IPS-18c (cell line): ENCODE results near the gene FSTL1.
A peak's percentile ranks its signal among the peaks of the same experiment; 100 is the strongest.

Experiments
- H3K4me3 ChIP-seq: 2 replicates; pipeline ENCODE4 v1.7.0; 2013; ENCODE audit warnings: low read depth, mild to moderate bottlenecking, low read length, moderate library complexity; ENCODE audit not compliant: insufficient read depth
- H3K9me3 ChIP-seq: one replicate; pipeline ENCODE4 v1.6.1; 2013; ENCODE audit warnings: mild to moderate bottlenecking, low read length, moderate library complexity; ENCODE audit not compliant: control insufficient read depth, insufficient read depth

FSTL1 gene

GRCh38 chr3:120448756-120449155 is 2.0 kb downstream of the FSTL1 start:
- Histone ChIP-seq H3K9me3 (no peaks in the 10 kb centered on the region), H3K4me3 (peak overlapping the region; percentile 95)

DNA sequence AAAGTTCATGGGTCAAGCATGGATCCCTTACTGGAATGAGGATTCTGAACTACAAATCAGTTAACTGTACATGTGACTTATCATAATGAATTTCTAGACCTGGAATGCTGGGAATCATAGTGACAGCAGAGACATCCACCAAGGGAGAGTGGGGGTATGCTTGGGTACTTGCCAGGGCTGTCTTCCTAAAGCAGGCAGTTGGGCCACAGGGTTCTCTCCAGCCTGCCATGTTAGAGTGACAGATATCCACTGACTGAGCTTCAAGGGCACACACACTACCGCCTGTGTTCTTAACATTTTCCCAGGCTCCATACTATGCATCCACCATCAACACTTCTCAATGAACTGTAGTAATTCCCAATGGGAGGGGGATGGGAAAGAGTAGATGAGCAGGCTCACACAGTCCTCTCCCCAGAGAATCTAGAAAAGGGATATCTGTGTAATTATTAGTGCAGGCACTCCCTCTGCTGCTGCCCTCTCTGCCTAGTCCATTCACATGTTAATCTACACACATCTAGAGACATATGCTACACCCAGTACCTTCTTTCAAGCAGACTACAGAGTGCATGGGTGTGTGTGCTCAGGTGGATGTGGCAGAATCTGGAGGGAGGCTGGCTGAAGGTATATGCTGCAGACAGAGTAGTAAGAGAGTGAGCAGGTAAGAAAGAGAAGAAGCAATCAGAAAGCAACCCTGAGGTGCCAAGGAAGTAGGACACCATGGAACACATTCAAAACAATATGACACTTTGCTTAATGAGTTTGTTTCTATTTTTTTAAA is 3.7 kb downstream of the FSTL1 start:
- H3K4me3 ChIP-seq: no peak overlapping the region
- H3K9me3 ChIP-seq: no peaks in the 10 kb centered on the region

DNA sequence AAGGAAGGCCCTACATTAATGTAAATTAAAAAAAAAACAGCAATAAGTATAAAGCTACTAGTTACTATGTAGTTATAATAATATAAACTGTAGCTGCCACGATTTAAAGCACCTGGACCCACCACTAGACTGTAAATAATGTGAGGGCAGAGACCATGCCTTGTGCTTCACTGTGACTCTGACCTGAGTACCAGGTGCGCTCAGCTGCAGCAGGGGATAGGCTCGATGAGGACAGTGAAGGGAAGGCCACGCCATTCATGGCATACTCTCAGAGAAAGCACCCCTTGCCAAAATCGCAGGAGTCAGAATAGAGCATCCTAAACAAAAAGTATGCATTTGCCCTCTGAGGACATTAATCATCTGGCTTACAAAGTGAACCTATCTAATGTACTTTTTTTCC is 5.1 kb downstream of the FSTL1 start:
- no peaks in the 10 kb centered on the region for H3K9me3 ChIP-seq
- no peak overlapping the region for H3K4me3 ChIP-seq

DNA sequence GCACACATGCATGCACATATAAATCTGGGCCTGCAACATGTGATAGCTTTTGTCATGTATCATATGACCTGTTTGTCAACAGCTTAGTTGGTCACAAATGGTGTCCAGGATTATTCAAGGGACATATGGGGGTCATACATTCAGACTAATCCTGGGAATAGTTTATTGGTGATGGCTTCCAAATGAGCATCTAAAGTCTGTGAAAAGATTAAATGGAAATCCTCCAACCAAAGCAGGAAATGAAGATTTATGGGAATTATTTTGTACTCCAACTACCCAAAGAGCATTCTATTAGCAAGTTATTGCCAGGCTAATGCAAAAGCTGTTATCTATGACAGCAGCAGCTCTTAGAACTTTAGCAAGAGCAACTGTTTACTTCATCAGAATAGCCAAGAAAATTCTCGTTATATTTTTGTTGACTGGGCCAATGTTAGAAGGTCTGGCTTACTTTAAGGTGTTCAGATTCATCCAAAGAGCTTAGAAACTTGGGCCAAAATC is 7.1 kb downstream of the FSTL1 start:
- no peaks in the 10 kb centered on the region for H3K9me3 ChIP-seq

DNA sequence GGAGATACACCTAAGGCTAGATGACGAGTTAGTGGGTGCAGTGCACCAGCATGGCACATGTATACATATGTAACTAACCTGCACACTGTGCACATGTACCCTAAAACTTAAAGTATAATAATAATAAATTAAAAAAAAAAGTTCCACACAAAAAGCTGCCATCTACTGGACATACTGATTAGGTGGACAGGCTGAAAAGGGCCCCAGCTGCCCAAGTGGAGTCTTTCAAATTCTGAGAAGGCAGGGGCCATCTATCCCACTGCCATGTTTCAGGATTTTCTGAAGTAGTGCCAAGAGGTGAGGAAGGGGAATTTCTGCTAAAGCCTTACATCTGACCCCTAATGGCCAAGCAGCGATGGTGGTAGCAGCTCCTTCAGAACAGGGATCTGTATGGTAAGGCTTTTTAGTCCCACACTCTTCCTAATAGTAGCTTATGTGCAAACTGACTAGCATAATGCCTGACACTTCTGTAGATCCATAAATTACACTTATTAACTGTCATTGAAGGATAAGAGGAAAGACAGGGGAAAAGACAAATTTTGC is 7.7 kb downstream of the FSTL1 start:
- Histone ChIP-seq H3K9me3 (no peaks in the 10 kb centered on the region), H3K4me3 (no peak overlapping the region)

More for the DNA sequence above, 7.1 kb downstream of the FSTL1 start:
- no peak overlapping the region for H3K4me3 ChIP-seq

DNA sequence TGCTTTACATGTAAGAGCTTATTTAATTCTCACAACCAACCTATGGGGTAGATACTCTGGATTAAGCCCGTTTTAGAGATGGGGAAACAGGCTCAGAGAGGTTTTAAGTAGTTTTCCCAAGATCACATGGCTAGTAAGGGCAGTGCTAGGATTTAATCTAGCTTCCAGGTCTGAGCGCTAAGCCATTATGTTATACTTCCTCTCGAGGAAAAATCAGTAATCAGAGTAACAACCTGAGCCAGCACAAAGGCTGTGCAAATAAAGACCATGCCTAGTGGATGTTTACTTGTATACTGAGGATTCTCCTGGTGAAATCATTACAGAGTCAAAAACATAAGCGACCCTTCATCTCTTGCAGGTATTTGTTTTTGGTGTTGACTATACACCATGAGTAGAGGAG is 9.0 kb downstream of the FSTL1 start:
- Histone ChIP-seq H3K4me3 (no peak overlapping the region), H3K9me3 (no peaks in the 10 kb centered on the region)

DNA sequence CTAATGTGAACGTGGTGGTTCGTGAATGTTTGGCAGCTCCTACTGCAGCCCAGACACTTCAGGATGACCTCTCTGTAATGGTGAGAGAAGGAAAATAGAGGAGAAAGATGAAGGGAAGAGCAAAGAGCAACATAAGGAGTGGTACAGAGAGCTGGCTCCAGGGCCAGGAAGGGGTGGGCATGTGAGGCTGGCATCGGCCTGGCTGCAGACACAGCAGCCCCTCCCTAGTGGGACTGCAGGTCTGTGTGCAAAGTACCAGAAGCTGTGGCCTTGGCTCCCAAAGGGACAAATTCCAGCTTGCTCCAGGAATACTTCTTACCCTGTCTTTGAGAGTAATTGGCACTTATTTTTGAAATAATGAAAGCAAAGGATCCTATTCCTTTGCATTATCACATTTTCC is 10.0 kb downstream of the FSTL1 start:
- H3K9me3 ChIP-seq: no peaks in the 10 kb centered on the region
- no peak overlapping the region for H3K4me3 ChIP-seq

- H3K9me3 ChIP-seq: no peaks in the 10 kb centered on the region
- H3K4me3 ChIP-seq: no peak overlapping the region
Measured at GRCh38 chr3:120440001-120440703, 10.6 kb downstream of the FSTL1 start.

- Histone ChIP-seq H3K4me3 (no peak overlapping the region), H3K9me3 (no peaks in the 10 kb centered on the region)
Measured at GRCh38 chr3:120438665-120439370, 12.0 kb downstream of the FSTL1 start.

DNA sequence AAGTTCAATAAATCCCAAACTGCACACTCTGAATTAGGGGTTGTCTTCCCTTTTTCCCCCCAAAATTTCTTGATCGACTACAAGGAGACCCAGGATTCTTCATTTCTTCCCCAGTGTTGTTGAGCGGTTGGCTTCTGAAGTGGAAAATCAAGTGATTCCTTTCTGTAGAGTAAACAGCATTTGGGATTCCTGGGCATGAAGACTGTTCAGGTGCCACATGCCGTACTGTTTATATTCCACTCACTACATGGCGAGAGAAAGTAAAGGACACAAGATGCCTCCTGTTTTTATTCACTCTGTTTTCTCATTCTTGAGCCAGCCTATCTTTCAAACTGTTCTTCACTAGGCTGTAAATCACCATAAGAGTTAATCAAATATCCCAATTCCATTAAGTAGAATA is 12.6 kb downstream of the FSTL1 start:
- no peaks in the 10 kb centered on the region for H3K9me3 ChIP-seq
- no peak overlapping the region for H3K4me3 ChIP-seq

DNA sequence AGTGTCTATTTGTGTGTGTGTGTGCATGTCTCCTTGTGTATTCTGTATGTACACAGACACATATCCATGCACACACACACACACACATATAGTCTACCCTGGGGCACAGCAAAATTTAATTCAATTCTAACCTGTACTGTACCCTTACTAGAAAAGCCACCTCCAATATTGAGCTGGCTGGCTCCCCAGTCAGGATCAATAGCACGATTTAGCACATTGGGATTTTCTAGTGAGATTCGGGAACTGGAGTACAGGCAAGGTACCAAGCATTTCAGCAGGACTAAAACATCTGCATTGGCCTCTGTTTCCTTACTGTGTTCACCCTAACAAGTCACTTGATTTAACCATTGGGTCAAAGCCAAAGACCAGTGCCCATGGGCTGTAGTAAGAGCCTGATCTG is 13.2 kb downstream of the FSTL1 start:
- Histone ChIP-seq H3K4me3 (no peak overlapping the region), H3K9me3 (no peaks in the 10 kb centered on the region)

- Histone ChIP-seq H3K4me3 (no peak overlapping the region), H3K9me3 (no peaks in the 10 kb centered on the region)
Measured at GRCh38 chr3:120436523-120437050, 14.2 kb downstream of the FSTL1 start.

- no peak overlapping the region for H3K4me3 ChIP-seq
- H3K9me3 ChIP-seq: no peaks in the 10 kb centered on the region
Measured at GRCh38 chr3:120435621-120436020, 15.2 kb downstream of the FSTL1 start.

DNA sequence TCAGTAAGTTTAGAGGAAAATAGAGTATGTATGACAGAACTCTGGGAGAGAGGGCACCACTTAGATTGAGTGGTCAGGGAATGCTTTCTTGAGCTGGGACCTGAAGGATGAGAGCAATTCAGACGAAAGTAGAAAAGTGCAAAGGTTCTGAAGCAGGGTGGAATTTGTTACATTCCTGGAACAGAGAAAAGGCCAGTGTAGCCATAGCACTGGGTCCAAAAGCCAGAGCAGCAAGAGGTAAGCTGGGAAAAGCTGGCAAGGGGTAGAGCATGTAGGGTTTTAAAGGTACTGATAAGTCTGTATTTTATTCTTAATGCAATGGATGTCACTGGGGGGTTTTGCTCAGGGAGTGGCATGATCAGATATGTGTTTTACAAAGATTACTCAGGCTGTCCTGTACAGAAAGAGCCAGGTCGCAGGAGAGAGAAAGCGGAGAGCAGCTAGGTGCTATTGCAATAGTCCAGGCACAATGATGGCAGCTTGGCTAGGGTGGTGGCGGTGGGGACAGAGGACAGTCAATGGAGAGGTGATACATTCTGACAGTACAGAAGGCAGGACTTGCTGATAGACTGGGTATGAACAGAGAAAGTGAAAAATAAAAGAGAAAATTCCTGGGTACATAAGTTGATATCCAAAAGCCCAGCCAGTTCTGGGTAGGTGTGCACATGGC is 17.0 kb downstream of the FSTL1 start:
- no peaks in the 10 kb centered on the region for H3K9me3 ChIP-seq

DNA sequence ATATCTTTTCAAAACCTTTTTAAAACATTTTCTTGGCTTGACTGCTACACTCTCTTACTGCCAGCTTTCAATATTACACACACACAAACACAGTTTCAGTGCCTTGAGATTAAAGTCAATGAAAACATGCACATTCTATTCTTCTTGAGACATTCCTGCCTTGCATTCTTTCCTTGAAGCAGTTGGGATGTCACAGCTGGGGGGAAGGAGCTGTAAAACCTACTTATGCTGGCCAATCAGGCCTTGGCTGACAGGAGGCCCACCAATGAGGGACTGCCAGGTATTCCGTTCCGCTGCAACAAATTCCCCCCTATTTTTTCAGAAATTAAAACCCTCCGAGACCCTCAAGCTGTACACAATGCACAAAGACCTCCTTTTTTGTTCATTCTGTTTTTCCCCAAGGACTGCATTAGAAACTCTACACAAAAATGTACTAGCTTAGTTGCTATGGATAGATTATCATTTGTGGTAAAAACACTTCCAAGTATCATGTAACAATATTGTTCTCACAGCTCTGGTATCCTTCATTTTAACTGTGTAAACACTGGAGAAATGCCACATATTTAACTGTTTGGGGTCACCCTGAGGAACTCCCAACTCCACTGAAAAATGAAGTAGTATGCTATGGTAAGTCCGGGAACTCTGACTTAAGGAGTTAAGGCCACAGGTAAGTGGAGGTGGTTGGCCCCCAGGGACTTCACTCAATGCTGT is 18.5 kb downstream of the FSTL1 start:
- H3K4me3 ChIP-seq: no peak overlapping the region

More for the DNA sequence above, 17.0 kb downstream of the FSTL1 start:
- H3K4me3 ChIP-seq: no peak overlapping the region

GRCh38 chr3:120429921-120430361 is 20.9 kb downstream of the FSTL1 start:
- H3K4me3 ChIP-seq: no peak overlapping the region
- no peaks in the 10 kb centered on the region for H3K9me3 ChIP-seq

More for the DNA sequence above, 18.5 kb downstream of the FSTL1 start:
- H3K9me3 ChIP-seq: no peaks in the 10 kb centered on the region
